Tibial nerve (tissue), 4 donors: ENCODE data around the gene NCAM2. TPM values are rescaled to one million over a fixed set of nuclear protein-coding genes. Genes with fewer than 3 reads are reported as not detected.
"Not testable (repeated sequence)": the region's sequence is repeated elsewhere in the genome, so short reads cannot be mapped to it uniquely, and the experiment has no call there.

Source experiments
- DNase-seq, 2 donors: peaks; one replicate each; pipeline ENCODE4 v3.0.0-alpha.2; 2019; ENCODE audit warnings: low spot score in 2 of 2
- H3K27ac ChIP-seq, 4 donors: fragments of 200-600 bp; sonication (generic) in 3 of 4; one replicate each; pipeline ENCODE4 v1.5.1; 2017 to 2019; ENCODE audit warnings: mild to moderate bottlenecking in 1 of 4
- H3K27me3 ChIP-seq, 2 donors: fragments of 200-600 bp; sonication (generic) in 1 of 2; one replicate each; pipeline versions ENCODE4 v1.5.1 to v1.6.0; 2017 to 2019
- H3K36me3 ChIP-seq, 3 donors: fragments of 200-600 bp; sonication (generic); one replicate each; pipeline ENCODE4 v1.5.1; 2018 to 2019
- H3K4me1 ChIP-seq, 4 donors: fragments of 200-600 bp; sonication (generic) in 3 of 4; one replicate each; pipeline ENCODE4 v1.5.1; 2017 to 2019
- H3K4me3 ChIP-seq, 4 donors: fragments of 200-600 bp; sonication (generic) in 3 of 4; one replicate each; pipeline ENCODE4 v1.5.1; 2017 to 2019; ENCODE audit warnings: mild to moderate bottlenecking in 1 of 4, moderate library complexity in 1 of 4
- H3K9me3 ChIP-seq, 4 donors: fragments of 200-600 bp; sonication (generic) in 3 of 4; one replicate each; pipeline ENCODE4 v1.5.1; 2017 to 2019
- EP300 ChIP-seq, 2 donors: sonication (generic); formaldehyde crosslinking; IDR thresholded peaks; one replicate each; pipeline ENCODE4 v1.6.1; 2017; ENCODE audit warnings: antibody characterized with exemption in 2 of 2, mild to moderate bottlenecking in 1 of 2
- POLR2A ChIP-seq, 2 donors: fragments of 450-650 bp; IDR thresholded peaks; one replicate each; pipeline ENCODE4 v1.6.1; 2017; ENCODE audit warnings: antibody characterized with exemption in 2 of 2, mild to moderate bottlenecking in 2 of 2, moderate library complexity in 2 of 2
- WGBS, 2 donors: methylation state at CpG; one replicate each; pipeline ENCODE4 v1.1.5; 2018; 5-methylcytosine and 5-hydroxymethylcytosine counted together
- total RNA-seq, 4 donors: library from RNA; depleted of rRNA; stranded (reverse); fragments of >200 nt; gene quantifications; one replicate each; pipeline ENCODE4 v1.1.0, GENCODE V29; 2016
- TF ChIP-seq, protein P1 (sequence below), 5 experiments: fragments of 200-600 bp in 3 of 5; fragments of 450-650 bp in 2 of 5; sonication (generic) in 3 of 5; IDR thresholded peaks; one replicate each; pipeline ENCODE4 v1.5.1; 2016 to 2019; ENCODE audit warnings: antibody characterized with exemption in 5 of 5, mild to moderate bottlenecking in 3 of 5, moderate library complexity in 2 of 5

NCAM2 gene
- total RNA-seq, 4 donors from 2014 or later = 15.1 to 29.7 (median 23.9) TPM

DNA sequence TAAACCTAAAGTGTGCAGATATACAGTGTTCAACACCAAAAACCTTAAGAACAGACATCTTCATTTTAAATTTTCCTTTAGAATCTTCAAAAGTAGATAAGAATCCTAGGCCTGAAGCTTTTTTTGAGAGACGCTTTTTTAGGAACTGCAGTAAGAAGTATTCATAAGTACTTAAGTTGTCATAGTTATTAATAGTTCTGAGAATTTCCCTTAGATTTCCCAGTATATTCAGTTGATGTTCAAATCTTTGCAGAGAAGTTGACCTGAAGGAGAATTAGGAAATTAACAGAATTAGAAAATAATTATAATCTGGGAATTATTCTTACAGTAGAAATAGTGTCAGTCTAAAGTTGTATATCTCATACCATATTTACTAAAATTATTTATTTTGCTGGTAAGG is 150.3 kb downstream of the NCAM2 start:
- peaks cover 0 to 11% (median 0%) of the 10 kb centered on the region in 3 donors for H3K36me3 ChIP-seq
- TF ChIP-seq, protein P1, sequence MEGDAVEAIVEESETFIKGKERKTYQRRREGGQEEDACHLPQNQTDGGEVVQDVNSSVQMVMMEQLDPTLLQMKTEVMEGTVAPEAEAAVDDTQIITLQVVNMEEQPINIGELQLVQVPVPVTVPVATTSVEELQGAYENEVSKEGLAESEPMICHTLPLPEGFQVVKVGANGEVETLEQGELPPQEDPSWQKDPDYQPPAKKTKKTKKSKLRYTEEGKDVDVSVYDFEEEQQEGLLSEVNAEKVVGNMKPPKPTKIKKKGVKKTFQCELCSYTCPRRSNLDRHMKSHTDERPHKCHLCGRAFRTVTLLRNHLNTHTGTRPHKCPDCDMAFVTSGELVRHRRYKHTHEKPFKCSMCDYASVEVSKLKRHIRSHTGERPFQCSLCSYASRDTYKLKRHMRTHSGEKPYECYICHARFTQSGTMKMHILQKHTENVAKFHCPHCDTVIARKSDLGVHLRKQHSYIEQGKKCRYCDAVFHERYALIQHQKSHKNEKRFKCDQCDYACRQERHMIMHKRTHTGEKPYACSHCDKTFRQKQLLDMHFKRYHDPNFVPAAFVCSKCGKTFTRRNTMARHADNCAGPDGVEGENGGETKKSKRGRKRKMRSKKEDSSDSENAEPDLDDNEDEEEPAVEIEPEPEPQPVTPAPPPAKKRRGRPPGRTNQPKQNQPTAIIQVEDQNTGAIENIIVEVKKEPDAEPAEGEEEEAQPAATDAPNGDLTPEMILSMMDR (IDR thresholded peaks at IDR 0.05) = no peak
- no peak for TF ChIP-seq EP300 (IDR thresholded peaks at IDR 0.05)
- TF ChIP-seq POLR2A (IDR thresholded peaks at IDR 0.05) = no peak
- no peak for DNase-seq
- H3K27ac ChIP-seq = no peak overlapping the region
- no peak overlapping the region for H3K4me3 ChIP-seq
- no peaks in the 10 kb centered on the region for H3K4me1 ChIP-seq
- peaks cover 0 to 3% (median 0%) of the 10 kb centered on the region in 4 donors for H3K9me3 ChIP-seq
- H3K27me3 ChIP-seq = no peaks in the 10 kb centered on the region
- WGBS, 2 donors = 89 to 91% methylated on average over 1 of the region's 1 CpG

DNA sequence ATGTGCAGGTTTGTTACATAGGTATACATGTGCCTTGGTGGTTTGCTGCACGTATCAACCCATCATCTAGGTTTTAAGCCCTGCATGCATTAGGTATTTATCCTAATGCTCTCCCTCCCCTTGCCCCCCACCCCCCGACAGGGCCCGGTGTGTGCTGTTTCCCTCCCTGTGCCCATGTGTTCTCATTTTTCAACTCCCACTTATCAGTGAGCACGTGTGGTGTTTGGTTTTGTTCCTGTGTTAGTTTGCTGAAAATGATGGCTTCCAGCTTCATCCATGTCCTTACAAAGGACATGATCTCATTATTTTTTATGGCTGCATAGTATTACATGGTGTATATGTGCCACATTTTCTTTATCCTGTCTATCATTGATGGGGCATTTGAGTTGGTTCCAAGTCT is 151.2 kb downstream of the NCAM2 start:
- H3K9me3 ChIP-seq, H3K4me1 ChIP-seq, H3K4me3 ChIP-seq, DNase-seq, H3K27ac ChIP-seq, H3K27me3 ChIP-seq: not testable (repeated sequence)
- peaks cover 0 to 11% (median 0%) of the 10 kb centered on the region in 3 donors for H3K36me3 ChIP-seq
- WGBS, 2 donors = 78 to 85% methylated on average over 4 of the region's 4 CpGs

DNA sequence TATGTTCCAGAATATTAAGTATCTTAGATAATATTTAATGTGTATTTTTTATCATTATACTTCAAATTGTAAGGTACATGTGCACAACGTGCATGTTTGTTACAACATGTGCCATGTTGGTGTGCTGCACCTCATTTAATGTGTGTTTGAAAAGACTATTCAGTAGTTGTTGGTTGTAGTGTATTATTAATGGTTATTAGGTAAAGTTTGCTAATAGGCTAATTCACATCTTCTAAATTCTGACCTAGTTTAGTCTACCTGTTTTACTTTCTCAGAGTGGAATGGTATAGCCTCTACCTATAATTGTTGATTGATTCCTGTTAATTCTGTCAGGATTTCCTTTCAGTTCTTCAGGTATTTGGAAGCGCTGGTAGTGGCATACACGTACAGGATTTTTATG is 153.0 kb downstream of the NCAM2 start:
- 87 to 95% methylated on average over 3 of the region's 3 CpGs for WGBS, 2 donors

DNA sequence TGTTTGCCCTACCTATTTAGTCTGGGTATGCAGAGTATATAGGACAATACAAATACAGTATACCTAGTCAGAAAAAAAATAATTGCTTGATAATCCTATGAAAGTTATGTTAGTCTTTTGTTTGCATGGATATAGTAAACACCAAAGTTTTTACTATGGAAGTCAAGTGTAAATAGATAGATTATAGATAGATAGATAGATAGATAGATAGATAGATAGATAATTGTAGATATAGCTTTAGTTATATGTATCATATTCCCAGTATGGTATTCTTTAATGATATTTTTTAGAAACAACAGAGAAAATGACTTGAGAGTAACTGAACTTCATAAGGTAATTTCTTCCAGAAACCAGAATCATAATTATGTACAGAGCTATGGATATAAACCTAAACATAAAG is 158.2 kb downstream of the NCAM2 start:
- no peak for DNase-seq
- Histone ChIP-seq H3K27me3 (no peaks in the 10 kb centered on the region), H3K36me3 (no peaks in the 10 kb centered on the region), H3K4me3 (no peak overlapping the region), H3K27ac (no peak overlapping the region), H3K4me1 (no peaks in the 10 kb centered on the region), H3K9me3 (no peaks in the 10 kb centered on the region)
- TF ChIP-seq EP300 (IDR thresholded peaks at IDR 0.05) (no peak), POLR2A (IDR thresholded peaks at IDR 0.05) (no peak)
- TF ChIP-seq, protein P1 (IDR thresholded peaks at IDR 0.05) = no peak

More for the DNA sequence above, 153.0 kb downstream of the NCAM2 start:
- Histone ChIP-seq H3K4me3 (no peak overlapping the region), H3K4me1 (no peaks in the 10 kb centered on the region), H3K27ac (no peak overlapping the region), H3K27me3 (no peaks in the 10 kb centered on the region), H3K36me3 (peaks cover 0 to 11% (median 0%) of the 10 kb centered on the region in 3 donors), H3K9me3 (no peaks in the 10 kb centered on the region)
- TF ChIP-seq EP300 (IDR thresholded peaks at IDR 0.05) (no peak), POLR2A (IDR thresholded peaks at IDR 0.05) (no peak)
- TF ChIP-seq, protein P1 (IDR thresholded peaks at IDR 0.05) = no peak
- no peak for DNase-seq

DNA sequence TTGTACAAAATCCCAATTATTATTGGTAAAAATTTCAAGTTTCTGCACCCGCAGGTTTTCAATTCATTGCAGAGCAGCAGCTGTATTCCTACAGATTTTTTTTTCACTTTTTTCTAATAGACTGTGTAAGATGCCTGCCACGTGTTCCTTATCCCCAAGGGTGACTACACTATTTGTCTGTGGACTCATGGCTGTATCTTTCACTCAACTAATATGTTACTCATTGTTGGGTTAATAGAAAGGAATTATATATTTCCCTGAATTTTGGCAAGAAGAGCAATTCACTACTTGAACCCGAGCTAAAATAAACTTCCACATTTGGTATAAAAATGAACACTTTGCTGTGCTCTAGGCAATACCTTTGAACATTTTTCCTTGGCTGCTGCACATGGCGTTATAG is 158.7 kb downstream of the NCAM2 start:
- 53 to 64% methylated on average over 4 of the region's 4 CpGs for WGBS, 2 donors

More for the DNA sequence above, 158.7 kb downstream of the NCAM2 start:
- Histone ChIP-seq H3K9me3 (no peaks in the 10 kb centered on the region), H3K36me3 (no peaks in the 10 kb centered on the region), H3K27ac (no peak overlapping the region), H3K4me1 (no peaks in the 10 kb centered on the region), H3K27me3 (no peaks in the 10 kb centered on the region), H3K4me3 (no peak overlapping the region)
- TF ChIP-seq, protein P1 (IDR thresholded peaks at IDR 0.05) = no peak
- TF ChIP-seq POLR2A (IDR thresholded peaks at IDR 0.05) (no peak), EP300 (IDR thresholded peaks at IDR 0.05) (no peak)
- no peak for DNase-seq
